GM19372 (cell line): Measurements from ENCODE around the gene PROKR1.
"Not testable (repeated sequence)": the region's sequence is repeated elsewhere in the genome, so short reads cannot be mapped to it uniquely, and the experiment has no call there.

Experiments used
- ATAC-seq: cut with Tn5 transposase; IDR thresholded peaks from one replicate; pipeline ENCODE4 v1.9.1; 2021; ENCODE audit warnings: mild to moderate bottlenecking, low read depth, moderate library complexity; ENCODE audit not compliant: unreplicated experiment

The PROKR1 gene

GRCh38 chr2:68643011-68643873, at the start of gene PROKR1:
TSS of gene PROKR1 (plus strand) at chr2:68643579. CDS start at chr2:68645822, 2,243 bp downstream.
- no peak for ATAC-seq

- ATAC-seq = no peak
These were observed 49.3 kb upstream of the PROKR1 start for GRCh38 chr2:68594041-68594440.

DNA sequence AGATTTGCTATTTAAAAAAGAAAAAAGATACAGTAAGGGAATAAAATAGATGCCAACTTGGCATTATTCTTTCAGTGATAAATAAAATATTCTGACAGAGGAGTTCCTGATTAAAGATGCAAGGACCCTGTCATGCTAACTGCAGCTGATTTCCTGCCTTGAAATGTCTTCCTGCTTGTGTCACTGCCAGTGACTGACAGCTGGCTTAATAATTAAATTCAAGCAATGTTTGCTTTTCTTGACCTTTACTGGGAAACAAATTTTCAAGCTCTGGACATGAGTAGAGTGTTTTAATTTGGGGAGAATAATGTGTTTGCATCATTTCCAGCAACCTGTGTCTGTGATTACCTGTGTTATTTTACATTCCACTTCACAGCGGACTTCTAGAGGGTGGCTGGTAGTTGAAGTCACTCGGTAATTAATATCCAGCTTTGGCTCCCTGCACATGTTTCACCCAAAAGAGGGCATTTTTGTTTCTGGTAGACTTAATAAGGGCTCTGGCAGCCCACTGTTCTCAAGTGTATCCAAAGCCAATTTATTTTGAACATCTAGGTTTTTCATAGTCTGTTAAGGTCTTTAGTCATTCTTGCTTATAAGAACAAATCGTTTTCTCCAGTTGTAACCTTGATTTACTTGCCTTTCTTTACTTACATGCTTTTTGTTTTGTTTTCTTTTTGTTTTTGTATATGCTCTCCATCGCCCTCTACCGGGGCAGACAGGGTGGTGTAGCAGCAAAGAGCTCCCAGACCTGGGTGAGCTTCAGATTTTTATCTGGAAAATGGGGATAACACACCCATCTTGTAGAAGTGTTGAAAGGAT, 48.5 kb upstream of the PROKR1 start:
- no peak for ATAC-seq

GRCh38 chr2:68595493-68595785, 47.9 kb upstream of the PROKR1 start:
- not testable (repeated sequence) for ATAC-seq

DNA sequence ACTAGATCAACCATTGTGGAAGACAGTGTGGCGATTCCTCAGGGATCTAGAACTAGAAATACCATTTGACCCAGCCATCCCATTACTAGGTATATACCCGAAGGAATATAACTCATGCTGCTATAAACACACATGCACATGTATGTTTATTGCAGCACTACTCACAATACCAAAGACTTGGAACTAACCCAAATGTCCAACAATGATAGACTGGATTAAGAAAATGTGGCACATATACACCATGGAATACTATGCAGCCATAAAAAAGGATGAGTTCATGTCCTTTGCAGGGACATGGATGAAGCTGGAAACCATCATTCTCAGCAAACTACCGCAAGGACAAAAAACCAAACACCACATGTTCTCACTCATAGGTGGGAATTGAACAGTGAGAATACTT, 42.9 kb upstream of the PROKR1 start:
- ATAC-seq = not testable (repeated sequence)

GRCh38 chr2:68603059-68603458, 40.3 kb upstream of the PROKR1 start:
- no peak for ATAC-seq

- ATAC-seq = no peak
These were observed 39.3 kb upstream of the PROKR1 start for GRCh38 chr2:68604077-68604476.

DNA sequence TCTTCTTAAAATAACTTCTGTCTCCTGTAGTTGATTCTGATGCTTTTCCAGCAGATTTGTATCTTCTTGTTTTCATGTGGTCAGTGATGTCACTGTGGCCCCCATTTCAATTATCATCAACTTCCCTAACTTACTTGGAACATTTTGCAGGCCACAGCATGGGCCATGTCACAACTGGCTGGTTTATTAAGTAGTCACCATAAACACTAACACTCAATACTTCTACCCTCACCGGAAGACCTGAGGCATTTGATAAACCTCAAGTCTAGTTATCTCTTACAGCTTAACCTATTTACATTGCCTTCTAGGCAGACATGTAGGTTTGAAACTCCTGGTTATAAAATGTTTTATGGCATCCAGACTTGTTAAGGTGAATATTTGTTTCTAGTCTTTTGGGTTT, 37.4 kb upstream of the PROKR1 start:
- ATAC-seq = no peak

- ATAC-seq = no peak
These were observed 36.6 kb upstream of the PROKR1 start for GRCh38 chr2:68606759-68607158.

- no peak for ATAC-seq
These were observed 35.5 kb upstream of the PROKR1 start for GRCh38 chr2:68607837-68608236.

DNA sequence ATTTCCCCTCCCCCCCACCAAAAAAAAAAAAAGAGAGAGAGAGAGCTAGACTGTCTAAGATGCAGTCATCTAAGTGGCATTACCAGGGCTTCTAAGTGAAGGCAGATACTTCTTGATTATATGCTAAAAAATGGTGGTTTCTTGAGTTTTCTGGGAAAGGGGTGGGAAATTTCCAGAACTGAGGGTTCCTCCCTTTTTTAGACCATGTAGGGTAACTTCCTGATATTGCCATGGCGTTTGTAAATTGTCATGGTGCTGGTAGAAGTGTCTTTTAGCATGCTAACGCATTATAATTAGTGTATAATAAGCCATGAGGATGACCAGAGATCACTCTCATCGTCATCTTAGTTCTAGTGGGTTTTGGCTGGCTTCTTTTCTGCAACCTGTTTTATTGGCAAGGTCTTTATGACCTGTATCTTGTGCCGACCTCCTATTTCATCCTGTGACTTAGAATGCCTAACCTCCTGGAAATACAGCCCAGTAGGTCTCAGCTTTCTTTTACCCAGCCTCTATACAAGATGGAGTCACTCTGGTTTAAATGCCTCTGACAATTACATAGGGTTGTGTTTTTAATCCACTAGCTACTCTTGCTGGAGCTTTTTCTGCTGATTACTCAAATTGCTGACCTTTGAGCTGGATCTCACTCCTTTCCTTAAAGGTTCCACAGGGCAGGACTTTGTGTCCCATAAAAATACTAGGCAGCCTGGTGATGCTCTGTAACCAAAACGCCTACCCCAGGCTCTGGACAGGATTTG, 30.4 kb upstream of the PROKR1 start:
- no peak for ATAC-seq

DNA sequence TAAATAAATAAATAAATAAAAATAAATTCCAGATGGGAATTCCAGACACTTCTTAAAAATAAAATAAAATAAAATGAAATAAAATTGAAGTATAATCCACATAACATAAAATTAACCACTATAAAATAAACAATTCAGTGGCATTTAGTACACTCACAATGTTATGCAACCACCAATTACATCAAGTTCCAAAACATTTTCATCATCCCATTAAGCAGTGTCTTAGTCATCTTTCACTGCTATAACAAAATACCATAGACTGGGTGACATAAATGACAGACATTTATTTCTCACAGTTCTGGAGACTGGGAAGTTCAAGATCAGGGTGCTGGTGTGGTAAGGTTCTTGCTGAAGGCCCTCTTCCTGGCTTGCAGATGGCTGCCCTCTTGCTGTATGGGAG, 22.6 kb upstream of the PROKR1 start:
- no peak for ATAC-seq

DNA sequence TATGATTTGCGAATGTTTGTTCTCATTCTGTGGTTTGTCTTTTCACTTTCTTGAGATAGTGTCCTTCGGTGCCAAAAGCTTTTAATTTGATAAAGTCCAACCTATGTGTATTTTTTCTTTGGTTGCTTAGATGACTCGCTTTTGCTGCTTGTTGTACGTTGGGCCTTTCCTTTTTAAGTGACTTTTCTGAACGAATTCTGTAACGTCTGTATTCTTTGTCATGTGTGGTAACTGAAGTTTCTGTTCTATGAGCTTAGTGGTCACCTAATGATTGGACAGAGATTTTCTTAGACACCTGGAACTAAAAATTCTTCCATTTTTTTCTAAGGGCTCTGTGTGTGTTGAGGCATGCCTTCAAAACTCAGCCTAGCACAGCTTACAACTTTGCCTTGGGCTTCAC, 19.6 kb upstream of the PROKR1 start:
- no peak for ATAC-seq

- no peak for ATAC-seq
These were observed 15.8 kb upstream of the PROKR1 start for GRCh38 chr2:68627615-68628014.

DNA sequence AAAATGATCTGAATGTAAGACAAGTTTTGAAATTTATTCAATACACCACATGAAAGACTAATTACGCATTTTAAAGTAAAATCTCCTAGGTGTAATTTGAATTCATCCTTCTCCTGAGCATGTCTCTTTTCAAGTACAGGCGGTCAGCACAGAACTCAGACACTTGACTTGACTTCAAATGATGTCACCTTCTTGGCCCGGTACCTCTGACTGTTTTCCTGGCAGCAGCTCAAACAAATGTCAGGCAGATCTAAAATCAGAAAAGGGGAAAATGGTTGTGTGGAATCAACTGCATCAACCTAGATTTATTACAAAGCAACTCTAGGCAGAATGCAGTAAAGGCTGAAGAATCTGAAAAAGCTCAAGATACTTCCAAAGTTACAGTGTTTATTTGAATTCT, 11.4 kb upstream of the PROKR1 start:
- ATAC-seq = no peak

DNA sequence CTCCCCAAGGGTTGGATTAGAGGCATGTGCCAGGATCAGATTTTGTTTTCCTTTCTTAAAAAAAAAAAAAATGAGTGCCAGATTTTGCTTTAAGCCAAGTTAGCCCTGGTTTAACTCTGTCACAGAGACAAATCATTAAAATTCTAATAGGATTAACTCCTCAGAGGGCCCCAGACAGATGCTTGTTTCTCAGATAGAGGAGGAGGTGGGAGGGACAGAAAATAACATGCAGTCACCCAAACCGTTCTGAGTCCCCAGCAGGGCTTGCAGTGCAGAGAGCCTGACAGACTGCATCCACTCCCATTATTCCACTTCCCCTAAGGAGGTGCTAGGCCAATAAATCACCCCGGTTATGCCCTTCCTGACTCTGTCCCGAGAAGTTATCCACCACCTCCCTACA, 6.3 kb upstream of the PROKR1 start:
- no peak for ATAC-seq

GRCh38 chr2:68643874-68644485, 601 bp downstream of the PROKR1 start:
- no peak for ATAC-seq

- no peak for ATAC-seq
These were observed 2.1 kb downstream of the PROKR1 start for GRCh38 chr2:68645523-68645922.

- no peak for ATAC-seq
These were observed 2.9 kb downstream of the PROKR1 start for GRCh38 chr2:68646303-68646702.

DNA sequence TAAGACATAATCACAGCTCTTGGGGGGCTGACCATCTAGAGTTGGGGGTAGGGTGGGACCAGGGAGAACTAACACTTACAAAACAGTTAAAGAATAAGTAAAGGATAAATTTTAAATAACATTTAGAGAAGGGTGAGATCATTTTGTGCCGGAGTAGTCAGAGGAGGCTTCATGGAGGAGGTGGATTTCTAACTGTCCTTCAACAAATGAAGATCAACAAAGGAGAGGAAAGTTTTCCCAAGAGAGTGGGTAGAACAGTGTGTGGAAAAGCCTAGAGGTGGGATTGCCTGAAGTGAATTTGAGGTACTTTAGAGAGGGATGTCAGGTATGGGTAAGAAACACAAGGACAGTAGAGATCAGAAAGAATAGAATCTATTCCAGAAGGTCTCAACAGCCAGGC, 7.3 kb downstream of the PROKR1 start:
- no peak for ATAC-seq

DNA sequence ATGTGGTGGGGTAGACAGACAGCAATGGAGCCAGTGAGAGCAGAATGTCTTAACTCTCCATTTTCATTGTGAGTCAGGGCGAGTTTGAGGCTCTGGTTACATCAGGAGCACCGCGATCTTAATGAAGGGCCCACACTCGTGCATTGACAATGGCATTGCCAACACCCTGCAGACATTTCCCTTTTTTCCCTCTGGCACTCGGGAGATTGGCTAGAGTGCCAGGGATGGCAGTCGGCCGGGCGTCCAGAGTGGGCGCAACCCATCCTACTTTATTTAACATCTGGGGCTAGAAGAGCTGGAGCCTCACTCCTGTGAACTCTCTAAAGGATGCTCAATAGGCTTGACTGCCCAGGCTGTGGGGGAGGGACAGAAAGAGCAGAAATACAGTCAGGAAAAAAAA, 9.7 kb downstream of the PROKR1 start:
- no peak for ATAC-seq
